ENCODE data around the gene ADRB2. TPM values are rescaled to one million over a fixed set of nuclear protein-coding genes. Genes with fewer than 3 reads are reported as not detected.

The ADRB2 gene
- total RNA-seq, 1 experiment from 2014 or later = 2.8 TPM

DNA sequence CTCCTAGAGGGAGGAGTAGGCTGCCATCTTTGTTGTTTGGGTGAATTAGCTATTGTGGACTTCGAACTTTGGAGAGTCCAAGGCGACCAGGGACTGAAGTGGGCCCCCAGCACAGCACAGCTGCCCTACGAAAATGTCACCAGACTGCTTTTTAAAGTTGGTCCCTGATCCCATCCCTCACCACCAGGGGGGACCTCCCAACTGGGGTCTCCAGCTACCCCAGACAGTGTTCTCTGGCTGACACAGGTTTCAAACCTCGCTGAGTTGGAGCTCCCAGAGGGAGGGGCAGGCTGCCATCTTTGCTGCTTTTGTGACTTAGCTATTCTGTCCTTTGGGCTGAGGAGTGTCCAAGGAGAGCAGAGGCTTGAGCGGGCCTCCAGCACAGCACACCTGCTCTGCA, 45.7 kb upstream of the ADRB2 start:
- Histone ChIP-seq H3F3A (ENCODE audit: insufficient read depth, low read depth) (peaks cover 11% of the 10 kb centered on the region), H3K79me2 (ENCODE audit: low read depth) (no peaks in the 10 kb centered on the region), H3K36me3 (ENCODE audit: low read depth) (no peaks in the 10 kb centered on the region), H3K4me1 (replicated peaks; ENCODE audit: insufficient read depth) (peaks cover 17% of the 10 kb centered on the region), H3K9me3 (ENCODE audit: insufficient read depth, low read depth) (no peaks in the 10 kb centered on the region), H3K4me3 (no peak overlapping the region), H3K27ac (no peak overlapping the region), H3K9me2 (ENCODE audit: insufficient read depth) (no peaks in the 10 kb centered on the region), H4K20me1 (ENCODE audit: insufficient read depth) (no peaks in the 10 kb centered on the region), H3K27me3 (ENCODE audit: insufficient read depth, low read depth) (no peaks in the 10 kb centered on the region), H3K4me2 (no peak overlapping the region), H2AFZ (no peak overlapping the region)
- no peak for TF ChIP-seq EZH2 (IDR thresholded peaks at IDR 0.05; ENCODE audit: low read depth)
- TF ChIP-seq, protein P1, sequence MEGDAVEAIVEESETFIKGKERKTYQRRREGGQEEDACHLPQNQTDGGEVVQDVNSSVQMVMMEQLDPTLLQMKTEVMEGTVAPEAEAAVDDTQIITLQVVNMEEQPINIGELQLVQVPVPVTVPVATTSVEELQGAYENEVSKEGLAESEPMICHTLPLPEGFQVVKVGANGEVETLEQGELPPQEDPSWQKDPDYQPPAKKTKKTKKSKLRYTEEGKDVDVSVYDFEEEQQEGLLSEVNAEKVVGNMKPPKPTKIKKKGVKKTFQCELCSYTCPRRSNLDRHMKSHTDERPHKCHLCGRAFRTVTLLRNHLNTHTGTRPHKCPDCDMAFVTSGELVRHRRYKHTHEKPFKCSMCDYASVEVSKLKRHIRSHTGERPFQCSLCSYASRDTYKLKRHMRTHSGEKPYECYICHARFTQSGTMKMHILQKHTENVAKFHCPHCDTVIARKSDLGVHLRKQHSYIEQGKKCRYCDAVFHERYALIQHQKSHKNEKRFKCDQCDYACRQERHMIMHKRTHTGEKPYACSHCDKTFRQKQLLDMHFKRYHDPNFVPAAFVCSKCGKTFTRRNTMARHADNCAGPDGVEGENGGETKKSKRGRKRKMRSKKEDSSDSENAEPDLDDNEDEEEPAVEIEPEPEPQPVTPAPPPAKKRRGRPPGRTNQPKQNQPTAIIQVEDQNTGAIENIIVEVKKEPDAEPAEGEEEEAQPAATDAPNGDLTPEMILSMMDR (conservative IDR thresholded peaks at IDR 0.05) = no peak
- CTCF ChIA-PET = no interaction called here
- intact Hi-C loops (cut with micrococcal nuclease; ENCODE audit: unreplicated experiment) = no loop called here
- DNase-seq = no peak
- no TSS peak for BruUV-seq (replicated peaks)
- POLR2A ChIA-PET (ENCODE audit: unreplicated experiment) = no interaction called here

DNA sequence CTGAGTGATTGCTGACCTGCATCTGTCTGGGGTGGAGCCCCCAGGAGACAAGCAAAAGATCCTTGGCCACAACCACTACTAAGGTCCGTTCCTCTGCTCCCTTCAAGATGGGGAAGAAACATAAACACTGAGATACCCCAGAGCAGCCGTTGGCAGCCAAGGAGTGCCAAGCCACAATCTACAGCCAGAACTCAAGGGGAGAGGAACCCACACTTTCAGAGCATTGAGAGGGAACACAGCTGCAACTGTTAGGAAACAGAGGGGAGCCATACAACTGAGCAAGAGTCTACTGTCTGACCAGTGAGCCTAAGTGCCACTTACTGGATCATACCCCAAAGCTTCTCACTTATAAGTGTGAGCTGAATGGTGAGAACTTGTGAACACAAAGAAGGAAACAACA, 44.6 kb upstream of the ADRB2 start:
- Histone ChIP-seq H3K4me1 (replicated peaks; ENCODE audit: insufficient read depth) (peaks cover 7% of the 10 kb centered on the region), H3F3A (ENCODE audit: insufficient read depth, low read depth) (0 out of 2 replicates have a peak, but pooled peaks cover under 1% of the 10 kb centered on the region), H3K79me2 (ENCODE audit: low read depth) (no peaks in the 10 kb centered on the region), H3K4me2 (no peak overlapping the region), H2AFZ (no peak overlapping the region), H3K27me3 (ENCODE audit: insufficient read depth, low read depth) (no peaks in the 10 kb centered on the region), H3K9me2 (ENCODE audit: insufficient read depth) (no peaks in the 10 kb centered on the region), H3K36me3 (ENCODE audit: low read depth) (no peaks in the 10 kb centered on the region), H3K4me3 (no peak overlapping the region), H3K27ac (no peak overlapping the region), H4K20me1 (ENCODE audit: insufficient read depth) (no peaks in the 10 kb centered on the region), H3K9me3 (ENCODE audit: insufficient read depth, low read depth) (no peaks in the 10 kb centered on the region)
- BruUV-seq (replicated peaks) = no TSS peak
- no peak for DNase-seq
- intact Hi-C loops (cut with micrococcal nuclease; ENCODE audit: unreplicated experiment) = no loop called here
- ChIA-PET POLR2A (ENCODE audit: unreplicated experiment) (no interaction called here), CTCF (interaction anchor here (0.7 kb wide), 1 partner anchor 340 kb away, joined by 5 read pairs; no protein-coding TSS in a partner anchor)
- TF ChIP-seq, protein P1 (conservative IDR thresholded peaks at IDR 0.05) = no peak
- no peak for TF ChIP-seq EZH2 (IDR thresholded peaks at IDR 0.05; ENCODE audit: low read depth)

DNA sequence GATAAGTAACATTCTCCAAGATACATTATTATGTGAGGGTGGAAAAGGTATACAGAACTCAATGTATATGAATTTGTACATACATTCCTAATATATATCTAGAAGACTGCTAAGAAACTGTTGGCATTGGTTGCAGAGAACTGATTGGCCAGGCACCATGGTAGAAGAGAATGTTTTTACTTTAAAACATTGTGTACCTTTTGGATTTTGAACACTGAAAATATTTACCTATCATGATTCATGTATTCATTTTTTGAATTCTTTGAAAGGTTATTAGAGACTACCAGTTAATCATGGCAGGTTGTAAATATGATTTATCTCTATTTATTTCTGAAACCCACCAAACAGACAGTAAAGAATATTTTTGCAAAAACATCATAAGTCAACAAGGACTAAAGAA, 41.2 kb upstream of the ADRB2 start:
- no peaks in the 10 kb centered on the region for H3K27me3 ChIP-seq (ENCODE audit: insufficient read depth, low read depth)
- BruUV-seq (replicated peaks) = no TSS peak
- H3K4me3 ChIP-seq = no peak overlapping the region
- POLR2A ChIA-PET (ENCODE audit: unreplicated experiment) = no interaction called here
- H3K4me1 ChIP-seq (replicated peaks; ENCODE audit: insufficient read depth) = no peaks in the 10 kb centered on the region
- no peak overlapping the region for H2AFZ ChIP-seq
- no peak overlapping the region for H3K4me2 ChIP-seq
- intact Hi-C loops (cut with micrococcal nuclease; ENCODE audit: unreplicated experiment) = no loop called here
- CTCF ChIA-PET = no interaction called here
- H3K79me2 ChIP-seq (ENCODE audit: low read depth) = no peaks in the 10 kb centered on the region
- TF ChIP-seq EZH2 (IDR thresholded peaks at IDR 0.05; ENCODE audit: low read depth) = no peak
- TF ChIP-seq, protein P1 (conservative IDR thresholded peaks at IDR 0.05) = no peak
- no peak for DNase-seq
- H3K9me3 ChIP-seq (ENCODE audit: insufficient read depth, low read depth) = no peaks in the 10 kb centered on the region; the same call in 1 of the 2 replicates
- H3F3A ChIP-seq (ENCODE audit: insufficient read depth, low read depth) = no peaks in the 10 kb centered on the region
- no peak overlapping the region for H3K27ac ChIP-seq
- no peaks in the 10 kb centered on the region for H4K20me1 ChIP-seq (ENCODE audit: insufficient read depth)
- no peaks in the 10 kb centered on the region for H3K9me2 ChIP-seq (ENCODE audit: insufficient read depth)
- H3K36me3 ChIP-seq (ENCODE audit: low read depth) = no peaks in the 10 kb centered on the region
